ENCODE data around the gene KHDRBS2. TPM values are rescaled to one million over a fixed set of nuclear protein-coding genes. Genes with fewer than 3 reads are reported as not detected.
"Not testable (repeated sequence)": the region's sequence is repeated elsewhere in the genome, so short reads cannot be mapped to it uniquely, and the experiment has no call there.

Gene KHDRBS2
- total RNA-seq, 1 donor from 2014 or later: 14.0 TPM

DNA sequence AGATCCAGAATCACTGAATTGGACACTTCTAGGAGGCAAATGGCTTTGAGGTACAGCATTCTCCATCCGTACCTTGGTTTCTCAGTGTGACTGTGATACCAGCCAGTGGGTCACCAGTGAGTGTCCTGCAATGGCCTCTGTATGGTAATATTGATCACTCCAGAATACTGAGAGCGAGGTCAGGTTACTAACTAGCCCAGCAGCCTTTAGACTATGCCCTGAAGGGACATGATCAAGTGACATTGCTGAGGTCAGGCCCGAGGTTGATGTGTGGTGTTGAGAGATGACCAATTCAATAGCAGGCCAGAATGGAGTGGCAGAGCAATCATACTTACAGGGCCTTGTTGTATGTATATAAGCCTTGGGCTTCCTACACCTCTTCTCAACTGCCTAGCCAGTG, 476.0 kb downstream of the KHDRBS2 start:
- H3K27ac ChIP-seq: no peak overlapping the region
- no peak overlapping the region for H3K9ac ChIP-seq
- no peak overlapping the region for H3K4me2 ChIP-seq
- Mint-ChIP-seq H3K27ac (no peak overlapping the region), H3K36me3 (no peaks in the 10 kb centered on the region), H3K27me3 (ENCODE audit: insufficient read depth, low read depth) (no peaks in the 10 kb centered on the region), H3K4me1 (peaks cover 2% of the 10 kb centered on the region), H3K9me3 (peaks cover 2% of the 10 kb centered on the region), H3K4me3 (no peak overlapping the region)
- no peaks in the 10 kb centered on the region for H3K4me1 ChIP-seq
- H4K20me1 ChIP-seq (ENCODE audit: low read depth): no peaks in the 10 kb centered on the region
- H3K79me2 ChIP-seq (ENCODE audit: low read depth): no peaks in the 10 kb centered on the region
- H3K9me3 ChIP-seq (ENCODE audit: low read depth): no peaks in the 10 kb centered on the region
- no peak for DNase-seq (ENCODE audit: low spot score)
- TF ChIP-seq EZH2 (IDR thresholded peaks at IDR 0.05): no peak
- TF ChIP-seq, protein P1, sequence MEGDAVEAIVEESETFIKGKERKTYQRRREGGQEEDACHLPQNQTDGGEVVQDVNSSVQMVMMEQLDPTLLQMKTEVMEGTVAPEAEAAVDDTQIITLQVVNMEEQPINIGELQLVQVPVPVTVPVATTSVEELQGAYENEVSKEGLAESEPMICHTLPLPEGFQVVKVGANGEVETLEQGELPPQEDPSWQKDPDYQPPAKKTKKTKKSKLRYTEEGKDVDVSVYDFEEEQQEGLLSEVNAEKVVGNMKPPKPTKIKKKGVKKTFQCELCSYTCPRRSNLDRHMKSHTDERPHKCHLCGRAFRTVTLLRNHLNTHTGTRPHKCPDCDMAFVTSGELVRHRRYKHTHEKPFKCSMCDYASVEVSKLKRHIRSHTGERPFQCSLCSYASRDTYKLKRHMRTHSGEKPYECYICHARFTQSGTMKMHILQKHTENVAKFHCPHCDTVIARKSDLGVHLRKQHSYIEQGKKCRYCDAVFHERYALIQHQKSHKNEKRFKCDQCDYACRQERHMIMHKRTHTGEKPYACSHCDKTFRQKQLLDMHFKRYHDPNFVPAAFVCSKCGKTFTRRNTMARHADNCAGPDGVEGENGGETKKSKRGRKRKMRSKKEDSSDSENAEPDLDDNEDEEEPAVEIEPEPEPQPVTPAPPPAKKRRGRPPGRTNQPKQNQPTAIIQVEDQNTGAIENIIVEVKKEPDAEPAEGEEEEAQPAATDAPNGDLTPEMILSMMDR (IDR thresholded peaks at IDR 0.05): no peak
- no peak for TF ChIP-seq EZH2phosphoT487 (IDR thresholded peaks at IDR 0.05)
- no peaks in the 10 kb centered on the region for H3F3A ChIP-seq (ENCODE audit: low read depth)
- H2AFZ ChIP-seq (replicated peaks): no peak overlapping the region
- H3K27me3 ChIP-seq: no peaks in the 10 kb centered on the region
- no peaks in the 10 kb centered on the region for H3K36me3 ChIP-seq
- no peak overlapping the region for H3K4me3 ChIP-seq

DNA sequence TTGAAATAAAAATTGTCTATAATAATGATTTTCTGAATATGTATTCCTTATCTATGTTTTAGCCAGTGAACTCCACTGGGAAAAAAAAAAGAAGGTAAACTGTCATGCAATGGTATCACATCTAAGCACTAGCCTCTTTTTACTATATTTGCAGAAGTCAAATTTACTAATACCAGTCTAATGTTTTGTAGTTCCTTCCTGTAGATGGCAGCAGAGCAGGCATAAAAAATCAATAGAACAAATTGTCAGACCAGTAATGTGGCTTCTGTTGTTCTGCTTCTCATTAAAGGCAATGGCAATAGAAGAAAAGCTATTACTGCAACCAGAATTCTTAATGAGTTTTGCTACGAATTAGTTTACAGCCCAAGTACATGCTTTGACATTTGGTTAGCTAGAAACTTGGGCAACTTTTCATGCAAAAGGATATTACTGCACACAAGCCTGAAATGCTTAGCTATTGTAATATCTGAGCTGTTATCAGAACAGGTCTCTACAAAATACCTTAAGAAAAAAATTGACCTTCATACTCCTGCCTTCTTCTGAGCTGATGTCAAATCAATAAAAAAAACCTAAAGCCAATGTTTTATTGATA, 476.9 kb downstream of the KHDRBS2 start:
- no peak overlapping the region for H3K27ac ChIP-seq
- no peak overlapping the region for H3K9ac ChIP-seq
- H3K36me3 ChIP-seq: no peaks in the 10 kb centered on the region
- Mint-ChIP-seq H3K4me3 (no peak overlapping the region), H3K27me3 (ENCODE audit: insufficient read depth, low read depth) (no peaks in the 10 kb centered on the region), H3K4me1 (peaks cover 2% of the 10 kb centered on the region), H3K9me3 (peaks cover 2% of the 10 kb centered on the region), H3K27ac (no peak overlapping the region), H3K36me3 (no peaks in the 10 kb centered on the region)
- H3K27me3 ChIP-seq: no peaks in the 10 kb centered on the region
- H3K4me2 ChIP-seq: no peak overlapping the region
- TF ChIP-seq, protein P1 (IDR thresholded peaks at IDR 0.05): peak; percentile 71
- TF ChIP-seq EZH2 (IDR thresholded peaks at IDR 0.05): no peak
- no peaks in the 10 kb centered on the region for H3K9me3 ChIP-seq (ENCODE audit: low read depth)
- no peaks in the 10 kb centered on the region for H3K79me2 ChIP-seq (ENCODE audit: low read depth)
- H3F3A ChIP-seq (ENCODE audit: low read depth): no peaks in the 10 kb centered on the region
- no peaks in the 10 kb centered on the region for H3K4me1 ChIP-seq
- H4K20me1 ChIP-seq (ENCODE audit: low read depth): no peaks in the 10 kb centered on the region
- H3K4me3 ChIP-seq: no peak overlapping the region
- H2AFZ ChIP-seq (replicated peaks): no peak overlapping the region
- peak; percentile 37 for DNase-seq (ENCODE audit: low spot score)

DNA sequence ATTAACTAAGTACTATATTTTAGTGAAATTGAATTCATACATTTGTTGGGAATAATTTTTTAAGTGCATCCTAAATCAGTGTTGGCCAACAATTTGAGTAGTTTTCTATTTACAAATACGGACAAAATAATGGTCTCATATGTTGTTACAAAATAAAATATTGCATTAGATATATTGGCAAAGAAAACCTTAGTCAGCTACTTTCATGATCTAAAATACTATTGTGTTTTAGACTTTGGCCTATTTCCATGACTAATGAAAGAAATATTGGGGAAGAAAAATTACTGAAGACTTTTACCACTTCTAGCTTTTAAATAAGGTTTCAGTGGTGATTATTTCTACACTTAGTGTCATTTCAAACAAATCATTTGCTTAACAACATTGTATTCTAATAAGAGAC, 498.0 kb downstream of the KHDRBS2 start:
- Histone ChIP-seq H3K4me1 (no peaks in the 10 kb centered on the region), H2AFZ (replicated peaks) (no peak overlapping the region), H3K4me2 (no peak overlapping the region), H3K36me3 (no peaks in the 10 kb centered on the region), H3K79me2 (ENCODE audit: low read depth) (no peaks in the 10 kb centered on the region), H3K27ac (no peak overlapping the region), H3K9ac (no peak overlapping the region), H3F3A (ENCODE audit: low read depth) (no peaks in the 10 kb centered on the region), H3K27me3 (no peaks in the 10 kb centered on the region), H3K9me3 (ENCODE audit: low read depth) (no peaks in the 10 kb centered on the region), H4K20me1 (ENCODE audit: low read depth) (no peaks in the 10 kb centered on the region), H3K4me3 (no peak overlapping the region)
- H3K4me1 Mint-ChIP-seq: no peaks in the 10 kb centered on the region
- TF ChIP-seq EZH2phosphoT487 (IDR thresholded peaks at IDR 0.05) (no peak), EZH2 (IDR thresholded peaks at IDR 0.05) (no peak)
- TF ChIP-seq, protein P1 (IDR thresholded peaks at IDR 0.05): no peak
- H3K27me3 Mint-ChIP-seq (ENCODE audit: insufficient read depth, low read depth): no peaks in the 10 kb centered on the region
- no peaks in the 10 kb centered on the region for H3K36me3 Mint-ChIP-seq
- H3K4me3 Mint-ChIP-seq: no peak overlapping the region
- H3K27ac Mint-ChIP-seq: no peak overlapping the region
- no peaks in the 10 kb centered on the region for H3K9me3 Mint-ChIP-seq
- no peak for DNase-seq (ENCODE audit: low spot score)

DNA sequence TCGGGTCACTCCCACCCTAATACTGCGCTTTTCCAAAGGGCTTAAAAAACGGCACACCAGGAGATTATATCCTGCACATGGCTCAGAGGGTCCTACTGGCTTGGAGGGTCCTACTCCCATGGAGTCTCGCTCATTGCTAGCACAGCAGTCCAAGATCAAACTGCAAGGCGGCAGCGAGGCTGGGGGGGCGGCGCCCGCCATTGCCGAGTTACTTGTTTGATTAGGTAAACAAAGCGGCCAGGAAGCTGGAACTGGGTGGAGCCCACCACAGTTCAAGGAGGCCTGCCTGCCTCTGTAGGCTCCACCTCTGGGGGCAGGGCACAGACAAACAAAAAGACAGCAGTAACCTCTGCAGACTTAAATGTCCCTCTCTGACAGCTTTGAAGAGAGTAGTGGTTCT, 516.6 kb downstream of the KHDRBS2 start:
- H3K9ac ChIP-seq; H3K36me3 ChIP-seq; H3K4me1 ChIP-seq; DNase-seq (ENCODE audit: low spot score); H4K20me1 ChIP-seq (ENCODE audit: low read depth); H2AFZ ChIP-seq (replicated peaks); H3K4me3 Mint-ChIP-seq; H3F3A ChIP-seq (ENCODE audit: low read depth); H3K27ac ChIP-seq; H3K27me3 Mint-ChIP-seq (ENCODE audit: insufficient read depth, low read depth); H3K36me3 Mint-ChIP-seq; H3K27me3 ChIP-seq; H3K27ac Mint-ChIP-seq; H3K4me1 Mint-ChIP-seq; H3K4me3 ChIP-seq; H3K9me3 ChIP-seq (ENCODE audit: low read depth); H3K4me2 ChIP-seq; H3K79me2 ChIP-seq (ENCODE audit: low read depth): not testable (repeated sequence)
- H3K9me3 Mint-ChIP-seq: peaks cover 20% of the 10 kb centered on the region

Data from neural progenitor cell (in vitro differentiated cells).